Left lung (tissue), 10 donors: ENCODE measurements around the gene AGBL1. TPM values are rescaled to one million over a fixed set of nuclear protein-coding genes. Genes with fewer than 3 reads are reported as not detected.

Experiments
- ATAC-seq: fragments of 200-7000 bp; cut with Tn5 transposase; one replicate; pipeline ENCODE4 v1.9.1; 2020; ENCODE audit warnings: moderate library complexity
- DNase-seq, 4 donors: peaks; one replicate each; pipeline ENCODE4 v3.0.0-alpha.2; 2013 to 2020
- H3K27ac ChIP-seq, 2 donors: fragments of 200-600 bp; sonication (generic) in 1 of 2; one replicate each; pipeline versions ENCODE4 v1.5.0 to v1.8.0; 2020 to 2021
- H3K27me3 ChIP-seq, 2 donors: fragments of 200-600 bp; sonication (generic) in 1 of 2; one replicate each; pipeline versions ENCODE4 v1.5.0 to v1.8.0; 2020 to 2021
- H3K36me3 ChIP-seq, 2 donors: fragments of 200-600 bp; sonication (generic) in 1 of 2; one replicate each; pipeline versions ENCODE4 v1.5.0 to v1.8.0; 2020 to 2021
- H3K4me1 ChIP-seq, 2 donors: fragments of 200-600 bp; one replicate each; pipeline ENCODE4 v1.8.0; 2021
- H3K4me3 ChIP-seq, 2 donors: fragments of 200-600 bp; sonication (generic) in 1 of 2; one replicate each; pipeline versions ENCODE4 v1.5.0 to v1.8.0; 2020 to 2021; ENCODE audit warnings: mild to moderate bottlenecking in 1 of 2
- H3K9me3 ChIP-seq, 2 donors: fragments of 200-600 bp; sonication (generic) in 1 of 2; one replicate each; pipeline versions ENCODE4 v1.5.0 to v1.8.0; 2020 to 2021
- intact Hi-C, 2 donors: fragments of 100-400 bp; cut with DNase I; formaldehyde crosslinking; loops; one replicate each; pipeline versions ENCODE4 v1.11.2 to v1.14.2; 2022
- polyA plus RNA-seq, 6 donors: library from polyadenylated mRNA; unstranded; fragments of 120-200 nt; gene quantifications; one replicate each; pipeline ENCODE4 v1.2.1, GENCODE V29; 2013; ENCODE audit not compliant: insufficient read length in 6 of 6
- total RNA-seq, 2 donors: library from RNA; stranded (reverse); fragmentation: NEBNext Ultra II Directional; extraction: Animal tissue kit (Norgen Biotek cat#: 25700); gene quantifications; one replicate each; pipeline ENCODE4 v1.2.1, GENCODE V29; 2021
- TF ChIP-seq, protein P1 (sequence below), 2 donors: fragments of 200-600 bp; sonication (generic) in 1 of 2; IDR thresholded peaks; one replicate each; pipeline versions ENCODE4 v1.5.0 to v1.8.0; 2021; ENCODE audit warnings: antibody characterized with exemption in 2 of 2
- donor health status: DM: no; HTN: yes; CAD: no.
- donor health status: DM: no; HTN: no; CAD: no.

Gene AGBL1
- total and polyA plus RNA-seq, 8 donors, result 0.01 to 3.3 (median 0.11) TPM; not detected in 1

DNA sequence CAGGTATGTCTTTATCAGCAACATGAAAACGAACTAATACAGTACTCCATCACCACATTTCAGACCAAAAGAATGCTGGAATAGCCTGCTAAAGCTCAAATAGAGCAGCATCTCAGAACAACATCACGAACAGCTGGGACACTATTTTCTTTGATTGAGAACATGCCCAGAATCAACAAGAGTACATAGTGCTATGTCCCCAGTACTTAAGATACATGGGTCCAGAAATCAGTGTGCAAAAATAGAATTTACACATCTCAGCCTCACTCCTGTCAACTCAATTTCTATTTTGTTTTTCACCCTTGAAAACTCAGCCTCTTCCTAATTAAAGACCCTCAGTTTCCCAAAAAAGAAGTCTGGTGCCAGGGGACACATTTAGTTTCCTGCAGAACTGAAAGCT is 753.9 kb downstream of the AGBL1 start:
- ATAC-seq (no peak), DNase-seq (no peak)
- H3K9me3 ChIP-seq, result no peaks in the 10 kb centered on the region
- TF ChIP-seq, protein P1, sequence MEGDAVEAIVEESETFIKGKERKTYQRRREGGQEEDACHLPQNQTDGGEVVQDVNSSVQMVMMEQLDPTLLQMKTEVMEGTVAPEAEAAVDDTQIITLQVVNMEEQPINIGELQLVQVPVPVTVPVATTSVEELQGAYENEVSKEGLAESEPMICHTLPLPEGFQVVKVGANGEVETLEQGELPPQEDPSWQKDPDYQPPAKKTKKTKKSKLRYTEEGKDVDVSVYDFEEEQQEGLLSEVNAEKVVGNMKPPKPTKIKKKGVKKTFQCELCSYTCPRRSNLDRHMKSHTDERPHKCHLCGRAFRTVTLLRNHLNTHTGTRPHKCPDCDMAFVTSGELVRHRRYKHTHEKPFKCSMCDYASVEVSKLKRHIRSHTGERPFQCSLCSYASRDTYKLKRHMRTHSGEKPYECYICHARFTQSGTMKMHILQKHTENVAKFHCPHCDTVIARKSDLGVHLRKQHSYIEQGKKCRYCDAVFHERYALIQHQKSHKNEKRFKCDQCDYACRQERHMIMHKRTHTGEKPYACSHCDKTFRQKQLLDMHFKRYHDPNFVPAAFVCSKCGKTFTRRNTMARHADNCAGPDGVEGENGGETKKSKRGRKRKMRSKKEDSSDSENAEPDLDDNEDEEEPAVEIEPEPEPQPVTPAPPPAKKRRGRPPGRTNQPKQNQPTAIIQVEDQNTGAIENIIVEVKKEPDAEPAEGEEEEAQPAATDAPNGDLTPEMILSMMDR (IDR thresholded peaks at IDR 0.05), result no peak
- intact Hi-C loops, result no loop called here
- H3K27me3 ChIP-seq, result no peaks in the 10 kb centered on the region
- no peak overlapping the region for H3K27ac ChIP-seq
- no peaks in the 10 kb centered on the region for H3K36me3 ChIP-seq
- H3K4me3 ChIP-seq, result no peak overlapping the region
- no peaks in the 10 kb centered on the region for H3K4me1 ChIP-seq

DNA sequence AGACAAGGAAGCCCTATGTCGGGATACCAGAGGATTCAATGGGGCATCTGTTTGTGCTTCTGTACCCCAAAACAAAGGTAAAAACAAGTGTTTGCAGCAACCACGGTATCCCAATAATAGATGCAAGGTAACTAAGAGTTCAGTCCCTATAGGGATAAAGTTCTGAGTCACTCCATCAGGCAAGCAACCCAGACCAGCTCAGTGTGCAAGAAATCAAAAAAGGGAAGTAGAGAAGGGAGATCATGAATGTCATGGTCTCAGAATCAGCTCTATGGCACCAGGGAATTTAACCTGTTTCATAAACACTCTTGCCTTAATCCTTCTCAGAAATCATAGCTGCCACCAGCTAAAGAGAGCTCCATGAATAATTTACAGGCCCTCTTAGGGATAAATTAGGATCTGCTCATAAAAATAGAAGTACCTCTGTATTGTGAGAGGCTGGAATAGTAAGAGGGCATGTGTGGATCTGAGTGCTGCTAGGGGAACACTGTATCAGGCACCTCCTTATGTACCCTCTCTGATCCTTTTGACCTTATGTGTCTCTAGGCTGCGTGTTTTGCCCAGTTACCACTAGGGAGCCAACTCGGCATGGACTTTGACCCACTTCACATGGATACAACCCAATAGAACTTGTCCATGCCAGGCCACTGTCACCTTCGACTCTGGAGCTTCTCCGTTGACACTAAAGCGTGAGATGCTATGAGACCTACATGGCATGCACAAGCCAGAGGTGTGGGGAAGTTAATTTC is 754.6 kb downstream of the AGBL1 start:
- H3K27ac ChIP-seq, result no peak overlapping the region
- H3K9me3 ChIP-seq, result no peaks in the 10 kb centered on the region
- TF ChIP-seq, protein P1 (IDR thresholded peaks at IDR 0.05), result no peak
- H3K36me3 ChIP-seq, result no peaks in the 10 kb centered on the region
- no peaks in the 10 kb centered on the region for H3K4me1 ChIP-seq
- no peak for DNase-seq
- intact Hi-C loops, result no loop called here
- H3K27me3 ChIP-seq, result no peaks in the 10 kb centered on the region
- H3K4me3 ChIP-seq, result no peak overlapping the region
- no peak for ATAC-seq

GRCh38 chr15:86837294-86838061 is 757.8 kb downstream of the AGBL1 start:
- Histone ChIP-seq H3K4me1 (no peaks in the 10 kb centered on the region), H3K9me3 (no peaks in the 10 kb centered on the region), H3K36me3 (no peaks in the 10 kb centered on the region), H3K27me3 (no peaks in the 10 kb centered on the region), H3K27ac (no peak overlapping the region), H3K4me3 (no peak overlapping the region)
- TF ChIP-seq, protein P1 (IDR thresholded peaks at IDR 0.05), result no peak
- intact Hi-C loops, result no loop called here
- ATAC-seq, result no peak
- peak in 2 of 4 donors; percentile 84 to 85 for DNase-seq

DNA sequence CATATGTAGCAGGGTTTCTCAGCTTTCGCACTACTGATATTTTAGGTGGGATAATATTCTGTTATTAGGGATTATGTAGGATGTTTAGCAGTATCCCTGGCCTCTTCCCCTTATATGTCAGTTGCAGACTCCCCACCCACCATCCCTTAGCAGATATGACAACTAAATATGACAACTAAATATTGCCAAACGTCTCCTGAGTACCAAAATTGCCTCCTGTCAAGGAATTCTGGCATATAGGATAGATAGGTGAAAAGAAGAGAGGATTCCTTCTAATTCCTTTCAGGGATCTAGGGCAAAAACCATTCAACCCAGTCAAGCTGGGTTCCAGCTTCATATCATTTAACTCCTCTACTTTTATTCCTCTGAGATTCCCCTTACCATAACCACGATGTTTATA is 759.8 kb downstream of the AGBL1 start:
- Histone ChIP-seq H3K9me3 (no peaks in the 10 kb centered on the region), H3K27me3 (no peaks in the 10 kb centered on the region), H3K4me3 (no peak overlapping the region), H3K27ac (no peak overlapping the region), H3K36me3 (no peaks in the 10 kb centered on the region), H3K4me1 (no peaks in the 10 kb centered on the region)
- no peak for DNase-seq
- ATAC-seq, result no peak
- intact Hi-C loops, result no loop called here
- TF ChIP-seq, protein P1 (IDR thresholded peaks at IDR 0.05), result no peak

DNA sequence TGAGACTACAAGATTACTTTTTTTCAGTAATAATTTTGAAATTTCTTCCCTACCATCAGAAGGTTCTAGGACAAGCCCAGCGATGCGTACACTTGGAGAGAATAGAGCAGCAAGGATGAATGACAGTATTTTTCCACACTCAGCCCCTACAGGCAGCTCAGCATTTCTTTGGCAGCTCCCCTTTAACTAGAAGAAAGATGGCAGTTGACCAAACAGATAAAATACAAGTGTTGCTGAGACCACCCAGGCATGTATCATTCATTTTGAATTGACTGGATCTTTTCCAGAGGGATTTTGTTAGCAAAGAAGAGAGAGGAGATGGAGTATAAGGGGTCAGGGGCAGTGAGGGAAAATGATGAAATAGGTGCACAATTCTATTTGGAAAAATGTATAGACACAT is 761.3 kb downstream of the AGBL1 start:
- TF ChIP-seq, protein P1 (IDR thresholded peaks at IDR 0.05), result no peak
- no peaks in the 10 kb centered on the region for H3K9me3 ChIP-seq
- DNase-seq (peak in 2 of 4 donors; percentile 65 to 75), ATAC-seq (no peak)
- no peaks in the 10 kb centered on the region for H3K36me3 ChIP-seq
- intact Hi-C loops, result no loop called here
- no peak overlapping the region for H3K27ac ChIP-seq
- no peaks in the 10 kb centered on the region for H3K4me1 ChIP-seq
- H3K27me3 ChIP-seq, result no peaks in the 10 kb centered on the region
- H3K4me3 ChIP-seq, result no peak overlapping the region
